Inflammatory macrophage treated with lipopolysaccharide for 4 hours (primary cell): ENCODE results near the gene CRYM.

Experiments used
- DNase-seq: peaks from one replicate; pipeline ENCODE4 v3.0.0-alpha.2; 2020

Gene CRYM

GRCh38 chr16:21242756-21243155 lies 35.3 kb downstream of the CRYM start:
- DNase-seq = no peak

- no peak for DNase-seq
Measured at GRCh38 chr16:21239646-21240045, 38.4 kb downstream of the CRYM start.

GRCh38 chr16:21236831-21237230 lies 41.3 kb downstream of the CRYM start:
- no peak for DNase-seq

GRCh38 chr16:21235199-21235585 lies 42.9 kb downstream of the CRYM start:
- no peak for DNase-seq

- no peak for DNase-seq
Measured at GRCh38 chr16:21233521-21234150, 44.5 kb downstream of the CRYM start, which contains the start of gene ANKS4B. Gene ANKS4B (plus strand): TSS chr16:21233699. CDS start chr16:21233738, 39 bp downstream.

GRCh38 chr16:21233045-21233520 lies 45.0 kb downstream of the CRYM start:
- DNase-seq = no peak

- DNase-seq = no peak
Measured at GRCh38 chr16:21228361-21228872, 49.7 kb downstream of the CRYM start.

- DNase-seq = peak; percentile 16
Measured at GRCh38 chr16:21227866-21228265, 50.2 kb downstream of the CRYM start.

- no peak for DNase-seq
Measured at GRCh38 chr16:21226749-21227148, 51.3 kb downstream of the CRYM start.

- DNase-seq = peak; percentile 12
Measured at GRCh38 chr16:21224800-21225199, 53.3 kb downstream of the CRYM start.

- DNase-seq = no peak
Measured at GRCh38 chr16:21223787-21224186, 54.3 kb downstream of the CRYM start.

- no peak for DNase-seq
Measured at GRCh38 chr16:21222495-21223337, 55.4 kb downstream of the CRYM start.

GRCh38 chr16:21219551-21219950 lies 58.5 kb downstream of the CRYM start:
- no peak for DNase-seq

GRCh38 chr16:21218153-21218552 lies 59.9 kb downstream of the CRYM start:
- no peak for DNase-seq

- no peak for DNase-seq
Measured at GRCh38 chr16:21217121-21217520, 61.0 kb downstream of the CRYM start.

- no peak for DNase-seq
Measured at GRCh38 chr16:21214086-21214485, 64.0 kb downstream of the CRYM start.

GRCh38 chr16:21211486-21211885 lies 66.6 kb downstream of the CRYM start, which contains the start of gene ZP2:
Gene ZP2 (minus strand): TSS chr16:21211574. CDS start chr16:21211547, 27 bp downstream.
- DNase-seq = no peak
